GF-D8 (cell line): Measurements from ENCODE around the gene WBP11.
A peak's percentile ranks its signal among the peaks of the same experiment; 100 is the strongest.

Source experiments
- DNase-seq: peaks from one replicate; lab custom pipeline; 2025; lab: John Stamatoyannopoulos, UW

WBP11 gene

DNA sequence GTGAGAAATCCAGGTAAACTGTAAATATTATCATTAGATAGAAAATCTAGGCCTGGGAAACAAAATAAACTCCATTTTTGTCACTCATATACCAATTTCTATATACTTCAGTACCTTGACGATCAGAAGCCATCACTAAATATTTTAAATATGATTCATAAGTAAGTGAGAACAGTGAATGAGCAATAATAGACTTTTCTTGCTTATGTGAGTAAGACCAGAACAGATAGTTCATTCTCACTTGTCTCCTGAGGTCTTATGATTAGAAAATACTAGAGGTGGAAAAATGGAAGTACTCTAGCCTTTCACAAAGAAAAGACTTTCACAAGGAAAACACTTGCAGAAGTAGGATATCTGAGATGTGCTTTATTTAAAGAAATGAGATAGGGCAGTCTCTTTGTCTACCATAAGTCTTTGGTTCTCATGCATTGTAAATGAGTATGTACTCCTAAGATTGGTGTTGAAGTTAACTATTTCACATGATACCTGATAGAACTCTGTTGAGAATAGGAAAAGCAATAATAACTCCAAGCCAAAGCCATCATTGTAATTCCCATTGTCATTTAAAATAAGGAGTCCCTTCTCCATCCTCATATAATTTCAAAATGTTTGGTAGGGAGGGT is 20.8 kb upstream of the WBP11 start:
- DNase-seq, result no peak

- DNase-seq, result no peak
Observed at GRCh38 chr12:14814014-14814413, 10.7 kb upstream of the WBP11 start, which contains the start of gene SMCO3. Gene SMCO3, minus strand, starts transcription at chr12:14814182. Its CDS starts 7,502 bp downstream, at chr12:14806680.

- no peak for DNase-seq
Observed at GRCh38 chr12:14811486-14811885, 8.2 kb upstream of the WBP11 start.

GRCh38 chr12:14810953-14811483 is 7.7 kb upstream of the WBP11 start:
- no peak for DNase-seq

- DNase-seq, result no peak
Observed at GRCh38 chr12:14810167-14810952, 7.1 kb upstream of the WBP11 start.

DNA sequence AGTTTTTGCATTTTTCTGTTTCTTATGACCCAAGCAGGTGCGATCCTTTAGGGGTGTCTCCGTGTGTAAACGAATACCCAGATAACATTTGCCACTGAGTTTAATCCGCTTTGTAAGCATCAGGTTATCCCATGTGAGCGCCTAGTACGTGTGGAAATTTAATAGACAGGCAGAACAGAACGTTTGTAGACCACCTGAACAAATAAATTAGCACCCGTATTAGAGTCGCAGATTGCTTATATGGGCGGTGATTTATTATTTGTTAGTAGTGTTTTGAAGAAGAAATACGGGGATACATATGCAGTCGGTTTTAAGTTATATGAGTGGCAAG is 517 bp upstream of the WBP11 start:
- no peak for DNase-seq

- DNase-seq, result no peak
Observed at GRCh38 chr12:14802721-14803010, 612 bp downstream of the WBP11 start.

DNA sequence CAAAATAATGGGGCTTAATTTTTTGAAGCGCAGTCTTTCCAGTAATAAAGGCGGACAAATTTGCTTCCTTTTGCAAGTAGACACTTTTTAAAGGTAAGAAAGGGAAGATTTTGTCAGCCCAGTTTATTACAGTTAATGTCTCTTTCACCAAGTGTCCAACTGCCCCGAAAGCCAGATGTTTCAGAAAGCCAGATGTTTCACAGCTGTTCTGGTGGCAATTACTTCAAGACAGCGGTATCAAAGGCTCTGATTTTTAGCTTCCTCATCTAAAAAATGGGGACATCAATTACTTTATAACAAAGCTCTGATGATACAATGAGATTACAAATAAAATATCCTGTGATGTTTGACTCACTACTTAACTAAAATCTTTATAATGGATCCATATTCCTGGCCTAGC is 1.0 kb downstream of the WBP11 start:
- no peak for DNase-seq

DNA sequence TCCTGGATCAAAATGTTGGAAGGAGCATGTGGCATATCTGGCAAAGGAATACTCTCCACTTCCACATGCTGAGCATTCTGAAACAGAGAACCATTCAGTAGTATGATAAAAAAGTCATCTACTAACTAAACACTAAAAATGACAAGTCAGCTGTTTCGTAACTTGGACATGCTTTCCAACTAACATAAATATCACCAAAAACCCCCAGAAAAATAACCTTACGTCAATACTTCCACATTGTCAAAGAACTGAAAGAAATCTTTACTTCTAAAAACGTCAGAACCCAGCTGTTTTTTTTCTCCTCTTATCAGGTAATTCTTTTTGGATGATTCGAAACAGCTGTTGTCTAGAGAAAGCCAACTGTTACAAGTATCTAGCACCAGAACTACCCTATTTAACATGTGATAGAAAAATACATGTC is 8.2 kb downstream of the WBP11 start:
- no peak for DNase-seq

DNA sequence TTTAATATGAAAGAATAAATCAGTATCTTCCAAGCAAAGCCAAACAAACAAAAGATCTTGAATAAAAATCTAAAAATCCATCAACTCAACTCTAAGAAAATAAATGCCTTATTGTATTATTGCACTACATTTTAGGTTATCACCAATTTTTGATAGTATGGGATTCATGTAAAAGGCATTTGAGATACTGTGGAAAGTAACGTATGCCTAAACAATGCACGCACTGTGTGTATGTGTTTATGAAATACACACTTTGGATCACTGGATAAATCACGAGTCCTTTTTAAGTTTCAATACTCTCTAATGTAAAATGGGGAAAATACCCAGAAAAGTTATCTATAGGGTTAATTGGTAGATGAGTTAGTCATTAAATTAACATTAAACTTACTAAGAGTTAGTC is 17.7 kb downstream of the WBP11 start:
- DNase-seq, result no peak

DNA sequence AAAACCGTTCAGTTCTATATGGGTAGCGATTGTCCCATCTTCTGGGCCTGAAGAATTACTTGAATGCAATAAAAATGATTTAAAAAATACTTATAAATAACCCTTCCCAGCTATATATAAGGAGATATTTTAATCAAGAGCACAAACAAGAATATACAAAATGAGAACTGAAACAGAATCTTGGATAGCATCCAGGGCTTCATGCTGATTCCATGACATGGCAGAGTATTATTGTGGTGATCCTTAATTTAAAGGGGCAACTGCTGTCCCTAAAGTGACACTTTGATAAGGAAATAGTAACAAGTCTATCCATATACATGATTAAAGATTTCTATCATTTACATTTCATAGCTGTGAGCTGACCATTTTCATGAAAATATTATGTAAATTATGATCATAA is 18.8 kb downstream of the WBP11 start:
- DNase-seq, result no peak

- DNase-seq, result no peak
Observed at GRCh38 chr12:14782756-14783155, 20.5 kb downstream of the WBP11 start.

DNA sequence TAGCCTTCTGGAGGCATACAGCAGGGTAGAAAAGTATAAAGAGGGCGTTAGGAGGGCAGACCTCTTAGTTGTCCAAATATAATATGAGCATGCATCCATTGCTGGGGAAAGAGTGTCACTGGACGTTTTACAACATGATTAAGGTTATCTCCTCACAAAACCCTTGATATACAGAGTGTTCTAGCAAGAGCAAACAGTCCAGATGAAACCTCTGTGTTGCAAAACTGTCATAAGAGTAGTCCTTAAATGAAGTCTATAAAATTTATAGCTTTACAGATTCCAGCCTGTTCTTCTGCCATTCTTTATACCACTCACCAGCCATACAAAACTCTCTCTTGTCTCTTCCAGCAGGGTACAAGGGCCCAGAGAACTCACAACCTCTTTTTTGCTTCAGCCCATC is 21.7 kb downstream of the WBP11 start:
- no peak for DNase-seq

- DNase-seq, result no peak
Observed at GRCh38 chr12:14780859-14781258, 22.4 kb downstream of the WBP11 start.

GRCh38 chr12:14779834-14780233 is 23.4 kb downstream of the WBP11 start:
- DNase-seq, result no peak

- DNase-seq, result no peak
Observed at GRCh38 chr12:14777271-14777670, 26.0 kb downstream of the WBP11 start.

- no peak for DNase-seq
Observed at GRCh38 chr12:14776236-14776961, 26.9 kb downstream of the WBP11 start.

DNA sequence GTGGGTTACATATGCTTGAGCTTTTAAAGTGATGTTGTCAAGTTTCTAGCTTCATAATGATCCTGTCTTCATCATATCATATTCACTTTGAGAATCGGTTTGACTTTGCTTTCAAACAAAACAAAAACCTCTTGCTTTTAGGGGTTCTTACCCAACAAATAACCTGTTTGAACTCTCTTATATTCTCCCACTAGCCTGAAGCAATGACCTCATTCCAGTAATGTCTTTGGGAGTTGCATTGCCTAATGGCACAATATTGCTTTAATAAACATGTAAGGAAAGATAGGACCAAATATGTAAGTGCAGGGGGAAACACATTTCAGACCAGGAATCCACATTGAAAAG is 27.7 kb downstream of the WBP11 start:
- DNase-seq, result no peak

DNA sequence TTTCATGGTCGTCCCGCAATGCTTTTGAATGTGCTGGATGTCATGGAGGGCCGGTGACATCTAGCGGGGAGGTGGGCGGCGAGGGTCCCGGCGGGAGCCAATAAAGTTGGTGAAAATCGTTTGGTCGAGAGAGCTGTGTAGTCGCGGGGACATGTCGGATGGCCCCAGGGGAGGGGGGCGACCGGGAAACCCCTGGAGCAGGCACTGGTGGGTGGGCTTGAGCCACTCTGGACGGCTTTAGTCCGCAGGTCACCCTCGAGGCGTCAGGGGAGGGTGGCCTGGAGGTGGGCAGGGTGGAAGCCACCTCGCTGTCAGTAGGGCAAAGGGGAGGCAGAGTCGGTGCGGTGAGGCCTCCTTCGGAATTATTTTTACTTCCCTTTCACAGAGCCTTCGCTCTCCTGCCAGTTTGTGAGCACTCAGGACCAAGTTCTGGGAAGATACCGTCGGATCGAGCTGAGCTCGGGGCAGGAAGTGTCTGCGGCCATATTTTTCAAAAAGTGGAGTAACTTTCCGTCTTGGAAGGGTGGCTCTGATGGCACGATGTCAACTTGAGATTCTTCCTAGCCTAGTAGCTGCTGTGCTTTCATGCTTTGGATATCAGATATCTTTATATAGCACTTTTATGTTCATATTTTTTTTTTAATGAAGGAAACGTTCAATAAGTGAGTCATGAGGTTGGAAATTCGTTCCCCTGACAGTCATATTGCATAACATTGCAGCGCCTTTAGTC is 28.2 kb downstream of the WBP11 start:
- no peak for DNase-seq

DNA sequence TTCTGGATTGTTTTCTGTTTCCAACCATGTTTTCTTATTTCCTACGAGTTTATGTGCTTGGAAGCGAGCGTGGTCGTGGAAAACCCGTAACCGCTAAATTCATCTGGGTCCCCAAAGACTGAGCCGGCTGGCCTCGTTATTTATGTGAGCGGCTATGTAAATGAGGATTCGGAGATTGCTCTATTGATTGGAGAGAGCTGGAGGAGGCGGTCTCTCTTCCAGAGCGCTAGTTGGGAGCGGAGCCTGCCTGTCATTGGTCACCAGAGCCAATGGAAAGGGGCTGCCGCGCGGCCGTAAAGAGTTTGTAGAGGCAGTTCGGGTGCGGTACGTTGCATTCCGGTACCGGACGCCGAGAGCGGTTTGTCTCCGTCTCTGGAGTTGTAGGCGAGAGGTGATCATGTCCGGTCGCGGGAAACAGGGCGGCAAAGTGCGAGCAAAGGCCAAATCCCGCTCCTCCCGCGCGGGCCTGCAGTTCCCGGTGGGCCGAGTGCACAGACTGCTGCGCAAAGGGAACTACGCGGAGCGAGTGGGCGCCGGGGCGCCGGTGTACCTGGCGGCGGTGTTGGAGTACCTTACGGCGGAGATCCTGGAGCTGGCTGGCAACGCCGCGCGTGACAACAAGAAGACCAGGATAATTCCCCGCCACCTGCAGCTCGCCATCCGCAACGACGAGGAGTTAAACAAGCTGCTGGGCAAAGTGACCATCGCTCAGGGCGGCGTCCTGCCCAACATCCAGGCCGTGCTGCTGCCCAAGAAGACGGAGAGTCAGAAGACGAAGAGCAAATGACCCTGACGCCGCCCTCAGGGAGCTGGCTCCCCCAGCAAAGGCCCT is 29.0 kb downstream of the WBP11 start:
- peak; percentile 1 for DNase-seq

- no peak for DNase-seq
Observed at GRCh38 chr12:14773685-14774073, 29.6 kb downstream of the WBP11 start.

DNA sequence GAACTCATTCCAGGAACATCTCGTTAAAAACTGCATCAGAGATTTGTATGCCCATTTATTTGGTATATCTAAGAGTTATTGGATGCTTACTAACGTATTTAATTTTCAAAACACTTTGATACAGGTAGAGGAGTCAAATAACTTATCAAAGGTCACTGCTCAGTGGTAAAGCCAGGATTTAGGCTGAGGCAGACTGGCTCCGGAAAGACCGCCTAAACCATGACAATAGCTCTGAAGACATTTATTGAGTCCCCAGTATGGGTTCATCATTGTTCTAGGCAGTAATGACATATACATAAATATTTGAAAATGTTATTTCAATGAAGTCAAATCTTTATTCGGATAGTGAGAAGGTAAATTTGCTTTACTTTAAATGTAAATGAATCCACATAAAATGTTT is 30.3 kb downstream of the WBP11 start:
- no peak for DNase-seq
